ENCODE results near the gene PTPN1.

GRCh38 chr20:50552979-50553378 is 42.8 kb downstream of the PTPN1 start:
- no peak for TF ChIP-seq SPI1 (IDR thresholded peaks at IDR 0.05; ENCODE audit: low read depth, low read length)
- TF ChIP-seq POLR2AphosphoS5 (IDR thresholded peaks at IDR 0.05; ENCODE audit: low read depth, low read length), result no peak
- TF ChIP-seq POLR2A (IDR thresholded peaks at IDR 0.05; ENCODE audit: low read depth, low read length), result no peak
- TF ChIP-seq POU2F2 (IDR thresholded peaks at IDR 0.05; ENCODE audit: low read depth, low read length), result no peak
